Neutrophil (primary cell): Measurements from ENCODE around the gene TRIM44.

Source experiments
- H3K27ac ChIP-seq: fragments of 200-600 bp; sonication (generic); 2 replicates; pipeline ENCODE4 v1.5.1; 2016; ENCODE audit warnings: mild to moderate bottlenecking, moderate library complexity
- H3K27me3 ChIP-seq: fragments of 200-600 bp; sonication (generic); 2 replicates; pipeline ENCODE4 v1.6.0; 2016; ENCODE audit warnings: mild to moderate bottlenecking
- H3K36me3 ChIP-seq: fragments of 200-600 bp; sonication (generic); 2 replicates; pipeline ENCODE4 v1.5.1; 2017
- H3K4me1 ChIP-seq, 2 experiments: fragments of 200-600 bp in 1 of 2; sonication (generic) in 1 of 2; 1 replicate in 1 of 2; 2 replicates in 1 of 2; pipeline versions ENCODE4 v1.5.1 to v1.6.1; 2013 to 2016; ENCODE audit warnings: low read depth in 1 of 2, low read length in 1 of 2, mild to moderate bottlenecking in 1 of 2, moderate library complexity in 1 of 2; ENCODE audit not compliant: control insufficient read depth in 1 of 2, insufficient read depth in 1 of 2
- H3K4me3 ChIP-seq, 2 experiments: fragments of 200-600 bp in 1 of 2; sonication (generic) in 1 of 2; 1 replicate in 1 of 2; 2 replicates in 1 of 2; pipeline ENCODE4 v1.5.1; 2013 to 2016; ENCODE audit warnings: low read depth in 1 of 2, low read length in 1 of 2, mild to moderate bottlenecking in 1 of 2, moderate library complexity in 1 of 2
- H3K9me3 ChIP-seq: fragments of 200-600 bp; sonication (generic); 2 replicates; pipeline ENCODE4 v1.5.1; 2016
- CTCF ChIP-seq: fragments of 200-600 bp; sonication (generic); IDR thresholded peaks from 2 replicates; pipeline ENCODE4 v1.5.1; 2016; ENCODE audit warnings: antibody characterized with exemption

The TRIM44 gene

GRCh38 chr11:35802672-35803071 is 140.1 kb downstream of the TRIM44 start:
- no peak for TF ChIP-seq CTCF
- Histone ChIP-seq H3K9me3 (no peaks in the 10 kb centered on the region), H3K36me3 (no peaks in the 10 kb centered on the region), H3K27ac (no peak overlapping the region), H3K4me3 (no peak overlapping the region), H3K27me3 (no peaks in the 10 kb centered on the region), H3K4me1 (peaks cover 0 to 3% of the 10 kb centered on the region in 2 experiments)

DNA sequence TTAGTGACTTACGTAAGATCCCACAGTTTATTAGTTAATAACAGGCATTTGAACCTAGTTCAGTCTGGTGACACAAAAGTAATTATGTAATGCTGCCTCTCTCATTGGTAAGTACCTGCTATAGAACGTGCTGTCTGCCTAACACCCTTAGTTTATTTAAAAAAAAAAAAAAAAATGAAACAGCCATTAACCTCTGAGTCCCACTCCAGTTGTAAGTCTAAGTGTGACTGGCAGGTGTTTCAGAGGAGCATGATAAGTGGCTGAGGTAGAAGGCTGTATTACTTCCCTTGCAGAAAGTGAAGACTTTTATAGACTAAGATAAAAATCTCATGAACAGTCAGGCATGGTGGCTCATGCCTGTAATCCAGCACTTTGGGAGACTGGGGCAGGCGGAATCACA is 140.5 kb downstream of the TRIM44 start:
- H3K4me3 ChIP-seq = no peak overlapping the region
- TF ChIP-seq CTCF = no peak
- no peak overlapping the region for H3K27ac ChIP-seq
- peaks cover 0 to 3% of the 10 kb centered on the region in 2 experiments for H3K4me1 ChIP-seq
- no peaks in the 10 kb centered on the region for H3K36me3 ChIP-seq
- no peaks in the 10 kb centered on the region for H3K27me3 ChIP-seq
- H3K9me3 ChIP-seq = no peaks in the 10 kb centered on the region

GRCh38 chr11:35804451-35805040 is 142.0 kb downstream of the TRIM44 start:
- Histone ChIP-seq H3K27me3 (no peaks in the 10 kb centered on the region), H3K4me1 (peaks cover 0 to 3% of the 10 kb centered on the region in 2 experiments), H3K36me3 (no peaks in the 10 kb centered on the region), H3K4me3 (no peak overlapping the region), H3K27ac (no peak overlapping the region), H3K9me3 (no peaks in the 10 kb centered on the region)
- TF ChIP-seq CTCF = no peak

- Histone ChIP-seq H3K4me1 (no peaks in the 10 kb centered on the region), H3K9me3 (no peaks in the 10 kb centered on the region), H3K36me3 (no peaks in the 10 kb centered on the region), H3K4me3 (no peak overlapping the region), H3K27me3 (no peaks in the 10 kb centered on the region), H3K27ac (no peak overlapping the region)
- TF ChIP-seq CTCF = no peak
Measured at GRCh38 chr11:35809561-35809960, 147.0 kb downstream of the TRIM44 start.

DNA sequence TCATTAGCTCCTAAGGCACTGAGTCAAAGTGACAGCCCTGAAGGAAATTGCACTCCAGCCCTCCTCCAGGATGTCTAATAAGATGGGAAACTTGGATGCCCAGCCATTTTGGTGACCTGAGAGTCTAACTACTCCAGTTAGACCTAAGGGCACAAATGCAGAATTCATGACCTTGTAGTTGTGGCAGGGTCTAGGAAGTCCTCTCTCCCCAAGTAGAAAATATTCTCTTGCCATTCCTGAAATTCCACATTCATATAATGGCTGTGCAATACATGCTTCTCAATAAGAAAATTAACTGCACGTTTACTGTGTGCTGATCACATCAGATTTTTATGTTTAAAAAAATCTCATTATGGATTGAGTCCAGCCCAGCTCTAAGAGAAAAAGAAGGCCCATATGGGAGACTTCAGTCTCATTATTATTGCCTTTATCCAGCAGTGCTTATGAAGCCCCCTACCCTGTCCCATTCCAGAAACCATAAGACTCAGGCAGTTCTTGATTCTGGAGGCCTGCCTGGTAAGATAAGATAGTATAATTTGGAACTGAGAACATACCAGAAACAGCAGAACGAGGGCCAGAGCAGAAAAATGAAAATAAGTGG is 147.6 kb downstream of the TRIM44 start:
- H3K27ac ChIP-seq = no peak overlapping the region
- TF ChIP-seq CTCF = no peak
- H3K27me3 ChIP-seq = no peaks in the 10 kb centered on the region
- H3K9me3 ChIP-seq = no peaks in the 10 kb centered on the region
- H3K4me3 ChIP-seq = no peak overlapping the region
- H3K4me1 ChIP-seq = no peaks in the 10 kb centered on the region
- no peaks in the 10 kb centered on the region for H3K36me3 ChIP-seq
